SU-DHL-6 (cell line): Measurements from ENCODE around the gene ANKRD63.

ENCODE experiments used
- EZH2phosphoT487 ChIP-seq: fragments of 200-600 bp; sonication (generic), shearing (Covaris generic); conservative IDR thresholded peaks from 2 replicates; pipeline ENCODE4 v1.6.1; 2018; ENCODE audit warnings: mild to moderate bottlenecking, antibody characterized with exemption, low read length, moderate library complexity, mixed read lengths
- TF ChIP-seq, protein P1 (sequence below): fragments of 200-600 bp; sonication (generic); IDR thresholded peaks from one replicate; pipeline ENCODE4 v1.5.1; 2017; ENCODE audit warnings: antibody characterized with exemption, mild to moderate bottlenecking, low read length, moderate library complexity; ENCODE audit not compliant: insufficient read depth, poor library complexity, severe bottlenecking

DNA sequence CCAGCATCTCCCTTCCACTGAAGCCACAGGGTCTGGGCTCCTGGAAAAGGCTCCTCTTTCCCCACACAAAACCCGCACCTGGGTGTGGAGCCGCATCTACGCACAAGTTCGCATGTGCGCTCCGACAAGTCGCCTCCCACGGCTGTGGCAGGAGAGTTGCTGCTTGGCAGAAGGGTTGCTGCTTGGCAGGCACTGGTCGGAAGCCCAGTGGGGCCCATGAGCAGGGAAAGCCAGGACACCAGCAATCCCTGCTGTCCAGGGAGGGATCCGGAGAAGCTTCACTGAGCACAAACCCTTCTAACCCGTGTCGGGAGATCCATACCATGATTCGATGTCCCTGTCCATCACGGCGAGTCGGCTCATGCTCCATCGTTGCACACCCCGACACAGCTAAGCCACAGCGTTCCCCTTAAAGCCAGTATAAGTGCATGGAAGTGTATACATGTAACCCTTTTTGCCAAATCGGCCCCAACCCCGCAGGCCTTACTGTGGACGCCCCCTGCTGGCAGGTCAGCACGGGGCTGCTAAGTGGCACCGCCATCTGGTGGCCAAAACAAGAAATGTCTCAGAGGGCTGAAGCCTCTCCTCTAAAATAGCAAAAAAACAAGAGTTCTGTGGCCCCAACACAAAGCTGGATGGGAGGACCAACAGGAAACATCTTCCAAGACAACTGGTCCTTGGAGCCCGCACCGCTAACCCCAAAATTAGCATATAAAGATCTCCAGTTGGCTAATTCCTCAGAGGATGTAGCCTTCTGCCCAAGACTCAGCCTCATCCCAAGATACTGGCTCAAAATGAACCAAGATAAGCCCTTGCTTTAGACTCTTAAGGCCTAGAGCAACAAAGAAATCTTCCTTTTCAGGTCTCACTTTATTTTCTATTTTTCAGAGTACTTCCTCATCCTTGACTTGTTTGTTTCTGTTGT lies 8.3 kb downstream of the ANKRD63 start:
- TF ChIP-seq, protein P1, sequence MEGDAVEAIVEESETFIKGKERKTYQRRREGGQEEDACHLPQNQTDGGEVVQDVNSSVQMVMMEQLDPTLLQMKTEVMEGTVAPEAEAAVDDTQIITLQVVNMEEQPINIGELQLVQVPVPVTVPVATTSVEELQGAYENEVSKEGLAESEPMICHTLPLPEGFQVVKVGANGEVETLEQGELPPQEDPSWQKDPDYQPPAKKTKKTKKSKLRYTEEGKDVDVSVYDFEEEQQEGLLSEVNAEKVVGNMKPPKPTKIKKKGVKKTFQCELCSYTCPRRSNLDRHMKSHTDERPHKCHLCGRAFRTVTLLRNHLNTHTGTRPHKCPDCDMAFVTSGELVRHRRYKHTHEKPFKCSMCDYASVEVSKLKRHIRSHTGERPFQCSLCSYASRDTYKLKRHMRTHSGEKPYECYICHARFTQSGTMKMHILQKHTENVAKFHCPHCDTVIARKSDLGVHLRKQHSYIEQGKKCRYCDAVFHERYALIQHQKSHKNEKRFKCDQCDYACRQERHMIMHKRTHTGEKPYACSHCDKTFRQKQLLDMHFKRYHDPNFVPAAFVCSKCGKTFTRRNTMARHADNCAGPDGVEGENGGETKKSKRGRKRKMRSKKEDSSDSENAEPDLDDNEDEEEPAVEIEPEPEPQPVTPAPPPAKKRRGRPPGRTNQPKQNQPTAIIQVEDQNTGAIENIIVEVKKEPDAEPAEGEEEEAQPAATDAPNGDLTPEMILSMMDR: peak; percentile 100
- TF ChIP-seq EZH2phosphoT487: no peak
